ENCODE data around the gene AIG1. TPM values are rescaled to one million over a fixed set of nuclear protein-coding genes. Genes with fewer than 3 reads are reported as not detected.

The AIG1 gene
- total and polyA plus RNA-seq, 2 donors from 2014 or later: 57.3 to 146 TPM

GRCh38 chr6:143096403-143096802 lies 35.7 kb downstream of the AIG1 start:
- intact Hi-C loops (cut with DNase I): no loop called here
- Histone ChIP-seq H3K4me3 (ENCODE audit: low read length in 3 of 3) (no peak overlapping the region), H3K9ac (ENCODE audit: low read length in 3 of 3) (no peak overlapping the region), H3K27ac (ENCODE audit: low read depth in 2 of 2, low read length in 2 of 2) (no peak overlapping the region), H3K27me3 (ENCODE audit: control insufficient read depth, insufficient read depth, low read length) (no peaks in the 10 kb centered on the region), H3K9me3 (ENCODE audit: control insufficient read depth in 2 of 3, insufficient read depth in 1 of 3, low read length in 3 of 3) (no peaks in the 10 kb centered on the region), H3K4me1 (ENCODE audit: control insufficient read depth in 2 of 3, insufficient read depth in 2 of 3, low read depth in 1 of 3, low read length in 3 of 3) (no peaks in the 10 kb centered on the region), H3K36me3 (ENCODE audit: control insufficient read depth in 2 of 3, insufficient read depth in 3 of 3, low read length in 3 of 3) (no peaks in the 10 kb centered on the region)
- FAIRE-seq (no peak), DNase-seq (no peak)
- no peak for TF ChIP-seq CTCF (IDR thresholded peaks at IDR 0.05; ENCODE audit: borderline replicate concordance, extremely low read depth, insufficient read depth)

GRCh38 chr6:143097224-143097795 lies 36.6 kb downstream of the AIG1 start:
- Histone ChIP-seq H3K4me3 (ENCODE audit: low read length in 3 of 3) (no peak overlapping the region), H3K4me1 (ENCODE audit: control insufficient read depth in 2 of 3, insufficient read depth in 2 of 3, low read depth in 1 of 3, low read length in 3 of 3) (no peaks in the 10 kb centered on the region), H3K9ac (ENCODE audit: low read length in 3 of 3) (no peak overlapping the region), H3K27me3 (ENCODE audit: control insufficient read depth, insufficient read depth, low read length) (no peaks in the 10 kb centered on the region), H3K36me3 (ENCODE audit: control insufficient read depth in 2 of 3, insufficient read depth in 3 of 3, low read length in 3 of 3) (no peaks in the 10 kb centered on the region), H3K9me3 (ENCODE audit: control insufficient read depth in 2 of 3, insufficient read depth in 1 of 3, low read length in 3 of 3) (no peaks in the 10 kb centered on the region), H3K27ac (ENCODE audit: low read depth in 2 of 2, low read length in 2 of 2) (no peak overlapping the region)
- no peak for DNase-seq
- FAIRE-seq: no peak
- intact Hi-C loops (cut with DNase I): no loop called here
- no peak for TF ChIP-seq CTCF (IDR thresholded peaks at IDR 0.05; ENCODE audit: borderline replicate concordance, extremely low read depth, insufficient read depth)

GRCh38 chr6:143098054-143098671 lies 37.5 kb downstream of the AIG1 start:
- no peaks in the 10 kb centered on the region for H3K27me3 ChIP-seq (ENCODE audit: control insufficient read depth, insufficient read depth, low read length)
- intact Hi-C loops (cut with DNase I): no loop called here
- FAIRE-seq: no peak
- H3K4me1 ChIP-seq (ENCODE audit: control insufficient read depth in 2 of 3, insufficient read depth in 2 of 3, low read depth in 1 of 3, low read length in 3 of 3): no peaks in the 10 kb centered on the region
- no peaks in the 10 kb centered on the region for H3K36me3 ChIP-seq (ENCODE audit: control insufficient read depth in 2 of 3, insufficient read depth in 3 of 3, low read length in 3 of 3)
- no peak overlapping the region for H3K9ac ChIP-seq (ENCODE audit: low read length in 3 of 3)
- DNase-seq: peak in 1 of 5 donors; percentile 13
- no peaks in the 10 kb centered on the region for H3K9me3 ChIP-seq (ENCODE audit: control insufficient read depth in 2 of 3, insufficient read depth in 1 of 3, low read length in 3 of 3)
- H3K4me3 ChIP-seq (ENCODE audit: low read length in 3 of 3): no peak overlapping the region
- TF ChIP-seq CTCF (IDR thresholded peaks at IDR 0.05; ENCODE audit: borderline replicate concordance, extremely low read depth, insufficient read depth): no peak
- H3K27ac ChIP-seq (ENCODE audit: low read depth in 2 of 2, low read length in 2 of 2): no peak overlapping the region
